Lower leg skin (tissue), 4 donors: ENCODE measurements around the gene TNFRSF8. TPM values are rescaled to one million over a fixed set of nuclear protein-coding genes. Genes with fewer than 3 reads are reported as not detected.

Experiments
- DNase-seq, 2 donors: peaks; one replicate each; pipeline ENCODE4 v3.0.0-alpha.2; 2019; ENCODE audit warnings: low spot score in 2 of 2
- H3K4me3 ChIP-seq: fragments of 200-600 bp; sonication (generic); 2 replicates; pipeline ENCODE4 v1.5.1; 2017; ENCODE audit warnings: mild to moderate bottlenecking, low read depth; ENCODE audit not compliant: poor library complexity, severe bottlenecking
- CTCF ChIP-seq, 3 donors: fragments of 450-650 bp; IDR thresholded peaks; one replicate each; pipeline ENCODE4 v1.5.1; 2016; ENCODE audit warnings: antibody characterized with exemption in 3 of 3, mild to moderate bottlenecking in 3 of 3, moderate library complexity in 2 of 3
- POLR2A ChIP-seq, 2 donors: fragments of 450-650 bp; IDR thresholded peaks; one replicate each; pipeline ENCODE4 v1.6.1; 2016 to 2017; ENCODE audit warnings: antibody characterized with exemption in 2 of 2, mild to moderate bottlenecking in 1 of 2, moderate library complexity in 1 of 2
- WGBS, 2 donors: methylation state at CpG; one replicate each; pipeline ENCODE4 v1.1.5; 2018; 5-methylcytosine and 5-hydroxymethylcytosine counted together
- intact Hi-C: fragments of 100-400 bp; cut with DNase I; formaldehyde crosslinking; loops from one replicate; pipeline ENCODE4 v1.15.0; 2023; ENCODE audit warnings: low total_unique reads
- total RNA-seq, 4 donors: library from RNA; depleted of rRNA; stranded (reverse); fragments of >200 nt; gene quantifications; one replicate each; pipeline ENCODE4 v1.1.0, GENCODE V29; 2016

The TNFRSF8 gene
- total RNA-seq, 4 donors from 2014 or later: 0.72 to 4.1 (median 1.9) TPM

- H3K4me3 ChIP-seq: no peak overlapping the region
- WGBS, 2 donors: 84 to 86% methylated on average over 8 of the region's 8 CpGs
- intact Hi-C loops: no loop called here
- TF ChIP-seq POLR2A (IDR thresholded peaks at IDR 0.05): no peak
- TF ChIP-seq CTCF (IDR thresholded peaks at IDR 0.05): no peak
- DNase-seq: no peak
Observed at GRCh38 chr1:12147201-12147701, 84.1 kb downstream of the TNFRSF8 start.

GRCh38 chr1:12148160-12148957 is 85.3 kb downstream of the TNFRSF8 start:
- WGBS, 2 donors: 76 to 78% methylated on average over 8 of the region's 8 CpGs
- intact Hi-C loops: no loop called here
- DNase-seq: no peak
- TF ChIP-seq POLR2A (IDR thresholded peaks at IDR 0.05) (no peak), CTCF (IDR thresholded peaks at IDR 0.05) (no peak)
- H3K4me3 ChIP-seq: no peak overlapping the region

- intact Hi-C loops: no loop called here
- WGBS, 2 donors: 76 to 77% methylated on average over 5 of the region's 5 CpGs
- TF ChIP-seq POLR2A (IDR thresholded peaks at IDR 0.05) (no peak), CTCF (IDR thresholded peaks at IDR 0.05) (no peak)
- no peak overlapping the region for H3K4me3 ChIP-seq
- DNase-seq: no peak
Observed at GRCh38 chr1:12148958-12149790, 86.1 kb downstream of the TNFRSF8 start.

- intact Hi-C loops: no loop called here
- no peak overlapping the region for H3K4me3 ChIP-seq
- 85 to 87% methylated on average over 6 of the region's 6 CpGs for WGBS, 2 donors
- TF ChIP-seq POLR2A (IDR thresholded peaks at IDR 0.05) (no peak), CTCF (IDR thresholded peaks at IDR 0.05) (no peak)
- DNase-seq: no peak
Observed at GRCh38 chr1:12149791-12150175, 86.7 kb downstream of the TNFRSF8 start.

- intact Hi-C loops: no loop called here
- no peak overlapping the region for H3K4me3 ChIP-seq
- 70 to 74% methylated on average over 8 to 9 of the region's 9 CpGs for WGBS, 2 donors
- TF ChIP-seq POLR2A (IDR thresholded peaks at IDR 0.05) (no peak), CTCF (IDR thresholded peaks at IDR 0.05) (no peak)
- DNase-seq: no peak
Observed at GRCh38 chr1:12150456-12151200, 87.5 kb downstream of the TNFRSF8 start.
